HCEC 1CT (cell line): Measurements from ENCODE around the gene C1QC.

ENCODE experiments used
- DNase-seq: peaks from one replicate; pipeline ENCODE4 v3.0.0-alpha.2; 2017

C1QC gene

DNA sequence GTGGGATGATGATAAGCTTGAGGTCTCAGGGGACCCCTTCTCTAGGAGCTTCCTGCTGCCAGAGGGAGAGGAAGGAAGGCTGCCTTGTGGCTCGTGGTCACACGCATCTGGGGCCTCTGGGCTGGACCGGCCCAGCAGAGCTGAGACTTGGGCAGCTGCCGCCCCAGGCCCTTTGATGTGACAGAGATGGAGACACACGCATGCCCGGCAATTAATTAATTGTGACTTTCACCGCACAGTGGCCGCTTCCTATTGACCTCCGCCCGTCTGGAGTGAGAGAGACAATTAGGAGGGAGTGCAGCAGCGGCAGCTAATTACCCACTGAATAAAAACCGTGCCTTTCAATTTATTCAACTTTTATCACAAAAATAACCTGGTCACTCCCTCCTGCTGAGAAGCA lies 23.6 kb upstream of the C1QC start:
- no peak for DNase-seq

DNA sequence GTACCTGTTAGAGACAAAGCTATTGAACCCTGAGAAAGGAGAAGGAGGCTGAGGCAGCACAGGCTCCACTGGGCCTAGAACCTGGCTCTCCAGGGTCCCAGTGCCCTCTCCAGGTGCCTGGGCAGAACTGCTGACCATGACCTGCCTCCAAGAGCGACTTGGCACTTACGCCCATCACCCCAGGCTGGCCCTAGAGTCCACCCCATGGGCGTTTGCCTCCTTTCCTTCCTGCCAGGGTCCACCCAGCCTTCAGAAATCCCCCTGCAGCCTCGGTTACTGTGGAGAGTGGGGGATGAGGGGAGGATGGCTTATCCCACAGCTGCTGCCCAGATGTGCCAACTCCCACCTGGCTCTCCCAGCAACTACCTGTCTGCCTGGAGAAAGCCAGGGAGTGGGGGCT lies 21.7 kb upstream of the C1QC start:
- DNase-seq: no peak

DNA sequence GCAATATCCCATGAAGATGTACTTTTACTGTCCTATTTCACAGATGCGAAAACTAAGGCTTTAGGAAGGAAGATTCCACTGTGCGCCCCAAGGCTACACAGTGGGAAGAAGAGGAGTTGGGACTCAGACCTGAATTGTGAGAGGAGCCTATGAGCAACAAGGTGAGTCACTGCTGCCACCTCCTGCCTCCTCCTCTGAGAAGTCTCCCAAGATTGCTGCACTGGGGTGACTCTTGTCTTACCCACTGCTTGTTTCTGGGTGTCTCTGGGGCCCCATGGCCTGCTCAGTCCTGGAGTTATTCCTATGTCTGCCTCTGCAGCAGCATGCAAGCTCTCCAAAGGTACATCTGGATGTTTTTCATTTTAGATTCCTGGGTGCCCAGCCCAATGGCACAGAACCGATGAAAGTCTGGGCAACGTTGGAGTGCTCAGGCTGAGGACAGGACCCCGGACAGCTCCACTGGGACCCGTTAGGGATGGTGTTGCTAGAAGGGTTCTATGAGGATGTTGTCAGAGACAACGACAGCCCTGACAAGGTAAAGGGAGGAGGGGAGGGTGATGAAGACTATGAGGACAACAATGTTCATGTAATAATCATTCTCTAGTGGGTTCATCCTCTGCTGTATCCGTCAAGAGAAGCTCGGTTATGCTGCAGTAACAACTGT lies 18.0 kb upstream of the C1QC start:
- no peak for DNase-seq

DNA sequence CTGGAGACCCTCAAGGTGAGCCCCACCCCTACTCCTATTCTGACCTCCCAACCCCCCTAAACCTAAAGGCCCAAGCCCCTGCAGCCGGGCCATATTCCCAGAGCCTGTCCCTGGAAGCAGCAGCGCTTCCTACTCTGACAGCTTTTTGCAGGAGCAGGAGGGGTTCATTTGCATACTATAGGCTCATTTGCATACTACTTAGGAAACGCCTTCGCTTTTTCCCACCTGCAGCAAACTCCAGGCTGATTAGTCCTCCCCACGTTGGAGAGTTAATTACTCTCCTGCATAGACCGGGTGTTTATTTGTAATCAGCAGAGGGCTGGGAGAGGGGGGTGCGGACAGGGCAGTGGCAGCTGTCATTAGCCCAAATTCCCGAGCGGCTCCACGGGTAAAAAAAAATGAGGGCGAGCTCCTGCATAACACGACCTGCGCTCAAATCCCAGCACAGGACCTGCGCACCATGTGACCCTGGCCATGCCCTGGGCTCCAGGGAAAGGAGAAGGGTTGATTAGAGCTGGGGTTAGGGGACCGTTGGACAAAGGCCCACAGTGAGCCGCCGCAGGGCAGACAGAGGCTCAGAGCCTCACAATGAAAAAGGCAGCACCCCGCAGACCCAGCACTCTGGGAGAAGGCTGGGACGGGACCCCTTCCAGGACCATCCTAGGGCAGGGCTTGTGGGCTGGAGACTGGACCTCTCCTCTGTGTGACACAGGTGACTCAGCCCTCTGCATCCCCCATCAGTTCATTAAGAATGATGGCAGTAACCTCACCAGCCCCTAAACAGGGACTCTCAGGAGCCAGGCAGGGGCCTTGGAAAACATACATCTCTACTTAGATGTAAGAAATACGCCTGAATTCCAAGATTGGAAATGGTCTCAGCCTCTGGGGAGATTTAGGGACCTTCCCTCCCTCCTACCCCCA lies 16.9 kb upstream of the C1QC start:
- DNase-seq: no peak

DNA sequence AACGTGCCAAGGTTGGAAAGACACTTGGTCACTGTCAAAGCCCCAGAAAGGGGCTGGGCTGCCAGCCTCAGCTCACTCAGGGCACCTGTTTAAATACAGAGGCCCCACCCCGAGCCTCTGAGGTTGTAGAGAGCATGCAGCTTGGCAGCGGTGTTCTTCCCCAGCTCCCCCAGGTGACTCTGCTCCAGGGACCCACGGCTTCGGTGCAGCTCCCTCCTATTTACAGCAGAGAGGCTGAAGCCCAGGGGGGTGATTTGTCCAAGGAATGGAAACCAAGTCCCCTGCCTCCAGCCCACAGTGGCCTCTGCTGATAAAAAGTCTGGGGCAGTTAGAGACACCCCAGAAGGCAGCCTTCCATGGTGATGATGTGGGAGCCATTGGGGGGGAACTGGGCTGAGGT lies 16.1 kb upstream of the C1QC start:
- no peak for DNase-seq

DNA sequence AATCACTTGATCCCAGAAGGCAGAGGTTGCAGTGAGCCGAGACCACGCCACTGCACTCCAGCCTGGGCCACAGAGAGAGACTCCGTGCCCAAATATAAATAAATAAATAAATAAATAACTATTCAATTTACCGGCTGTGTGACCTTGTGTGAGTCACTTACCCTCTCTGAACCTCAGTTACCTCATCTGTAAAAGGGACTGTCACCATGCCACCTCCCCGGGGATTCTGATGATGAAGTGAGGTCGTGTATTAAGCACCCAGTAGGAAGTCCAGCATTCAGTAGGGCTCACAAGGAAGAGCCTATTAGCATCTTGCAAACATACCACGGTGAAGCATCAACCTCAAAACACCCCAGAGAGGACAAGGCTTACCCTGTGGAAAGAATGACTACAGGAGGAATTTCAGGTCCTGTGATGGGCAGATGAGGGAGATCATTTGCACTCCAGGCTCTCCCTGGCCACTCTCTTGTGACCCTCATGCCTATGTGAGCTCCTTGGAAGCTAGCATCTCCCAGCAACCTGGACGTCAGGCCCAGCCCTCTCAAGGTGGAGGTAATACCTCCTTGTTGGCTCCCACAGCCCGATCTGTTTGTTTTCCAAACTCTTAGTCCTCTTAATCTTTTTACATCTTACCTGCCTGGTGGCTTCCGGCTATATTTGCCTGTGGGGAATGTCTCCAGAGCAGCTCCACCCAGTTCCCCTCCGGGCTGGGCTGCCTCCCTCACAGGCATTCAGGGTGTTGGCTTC lies 14.6 kb upstream of the C1QC start:
- DNase-seq: no peak

DNA sequence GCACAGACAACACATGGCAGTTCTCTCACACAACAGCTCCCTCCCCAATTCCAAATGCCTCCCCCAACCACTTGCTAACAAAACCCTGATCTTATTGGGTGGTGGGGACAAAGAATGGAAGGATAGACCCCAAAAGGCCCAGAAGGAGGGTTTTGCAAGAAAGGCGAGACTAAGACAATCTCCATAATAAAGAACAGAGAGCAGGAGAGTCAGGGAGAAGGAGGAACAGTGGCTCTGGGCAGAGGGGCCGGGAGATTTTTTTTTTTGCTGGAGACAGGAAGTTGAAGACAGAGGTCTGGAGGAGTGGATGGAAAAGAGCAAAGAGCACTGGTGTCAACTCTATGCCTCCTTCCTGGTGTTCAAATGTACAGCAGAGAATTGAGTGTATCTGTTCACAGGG lies 13.5 kb upstream of the C1QC start:
- DNase-seq: no peak

DNA sequence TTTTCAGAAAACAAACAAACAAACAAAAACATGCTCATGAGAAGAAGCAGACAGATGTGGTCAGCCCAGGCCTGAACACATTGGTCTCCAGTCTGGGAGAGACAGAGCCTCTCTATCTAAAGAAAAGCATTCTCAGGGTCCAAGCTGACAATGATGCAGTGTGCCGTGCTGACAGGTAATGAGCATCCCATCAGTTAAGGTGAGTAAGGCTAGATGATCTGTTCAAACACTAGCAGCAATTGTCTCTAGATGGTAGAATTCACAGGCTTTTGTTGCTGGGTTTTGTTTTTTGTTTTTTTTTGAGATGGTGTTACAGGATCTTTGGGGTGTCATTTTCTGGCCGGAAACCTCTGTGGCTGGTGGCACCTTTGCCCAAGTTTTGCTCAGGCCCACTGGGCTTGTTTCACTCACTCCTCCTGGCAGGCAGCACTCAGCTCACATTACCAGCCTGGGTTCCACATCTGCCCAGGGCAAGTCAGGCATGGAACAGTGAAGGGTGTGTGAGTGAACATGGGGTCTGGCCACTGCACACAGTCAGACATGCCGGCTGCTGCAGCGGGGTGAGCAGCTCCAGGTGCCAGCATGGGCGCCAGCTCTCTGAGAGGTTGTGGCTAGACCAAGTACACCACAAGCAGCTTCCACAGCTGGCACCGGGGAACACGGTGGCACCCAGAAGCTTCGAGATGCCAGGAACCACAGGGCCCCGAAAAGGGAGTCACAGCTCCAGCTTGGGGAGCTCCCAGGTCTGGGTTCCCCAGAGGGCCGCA lies 9.6 kb upstream of the C1QC start:
- DNase-seq: no peak

DNA sequence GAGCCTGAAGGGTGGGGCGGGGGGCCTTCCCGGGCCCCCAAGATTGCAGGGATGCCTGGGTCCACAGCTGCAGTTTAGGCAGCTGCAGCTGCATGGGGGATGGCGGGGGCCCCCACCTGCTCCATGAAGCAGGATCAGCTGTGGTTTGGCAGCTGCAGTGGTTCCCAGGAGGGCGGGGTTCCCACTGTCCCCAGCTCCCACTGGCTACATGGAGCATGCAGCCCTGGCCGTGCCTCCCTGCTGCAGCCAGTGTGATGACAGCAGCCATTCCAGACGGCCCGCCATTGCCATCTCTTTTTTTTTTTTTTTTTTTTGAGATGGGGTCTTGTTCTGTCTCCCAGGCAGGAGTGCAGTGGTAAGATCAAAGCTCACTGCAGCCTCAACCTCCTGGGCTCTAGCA lies 8.0 kb upstream of the C1QC start:
- DNase-seq: no peak

DNA sequence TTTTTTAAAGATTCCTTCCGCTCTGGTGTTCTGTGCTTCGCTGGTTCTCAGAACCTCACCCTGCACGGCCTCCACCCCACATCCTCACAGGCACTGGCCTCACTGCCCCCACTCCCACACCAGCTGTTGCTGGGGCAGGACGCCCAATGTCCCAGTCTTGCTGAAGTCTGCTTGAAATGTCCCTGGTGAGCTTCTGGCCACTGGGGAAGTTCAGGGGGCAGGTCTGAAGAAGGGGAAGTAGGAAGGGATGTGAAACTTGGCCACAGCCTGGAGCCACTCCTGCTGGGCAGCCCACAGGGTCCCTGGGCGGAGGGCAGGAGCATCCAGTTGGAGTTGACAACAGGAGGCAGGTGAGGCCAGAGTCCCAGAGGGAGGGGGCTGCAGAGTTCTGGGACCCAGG lies 7.1 kb upstream of the C1QC start, which contains the start of gene C1QA:
Gene C1QA, plus strand, starts transcription at position 276 of the 400 bp plus-strand sequence. CDS start 989 bp downstream, outside the sequence.
- DNase-seq: no peak

DNA sequence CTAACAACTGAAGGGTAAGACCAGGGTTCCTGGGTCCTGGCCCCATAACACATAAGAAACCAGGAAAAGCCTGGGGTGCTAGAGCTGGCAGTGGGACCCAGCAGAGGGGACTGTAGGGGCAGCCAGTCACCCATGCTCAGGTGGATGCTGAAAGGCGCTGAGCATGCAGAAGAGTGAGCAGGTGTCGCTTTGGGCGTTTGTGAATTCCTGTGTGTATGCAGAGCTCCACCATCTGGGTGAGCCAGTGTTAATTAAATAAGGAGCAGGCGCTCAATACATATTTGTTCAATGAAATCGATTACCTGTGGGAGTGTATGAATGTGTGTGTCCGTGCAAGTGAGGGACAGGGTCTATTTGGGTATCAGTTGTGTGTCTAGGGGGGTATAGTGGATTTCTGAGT lies 6.5 kb upstream of the C1QC start:
- DNase-seq: no peak

DNA sequence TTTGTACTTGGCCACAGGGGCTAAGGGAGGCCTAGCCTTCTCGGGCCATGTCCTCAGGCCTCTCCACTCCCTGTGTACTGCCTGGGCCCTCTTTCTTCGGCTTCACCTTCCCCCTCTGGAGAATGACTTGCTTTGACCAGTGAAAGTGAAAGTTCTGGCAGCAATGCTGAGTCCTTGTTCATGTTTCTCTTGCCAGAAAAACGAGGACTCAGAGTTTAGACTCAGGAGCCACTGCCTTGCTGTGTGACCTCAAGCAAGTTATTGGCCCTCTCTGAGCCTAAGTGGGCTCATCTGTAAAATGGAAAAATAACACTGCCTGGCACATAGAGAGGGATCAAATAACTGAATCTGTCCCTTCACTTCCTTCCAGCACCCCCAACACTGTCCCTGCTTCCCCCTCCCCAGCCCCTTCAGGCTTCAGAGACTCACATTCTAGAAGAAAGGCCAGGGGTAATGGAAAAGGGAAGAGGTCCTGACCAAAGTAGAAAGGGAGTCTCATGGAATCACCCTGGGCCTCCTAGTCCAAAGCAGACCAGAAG lies 5.5 kb upstream of the C1QC start:
- no peak for DNase-seq

DNA sequence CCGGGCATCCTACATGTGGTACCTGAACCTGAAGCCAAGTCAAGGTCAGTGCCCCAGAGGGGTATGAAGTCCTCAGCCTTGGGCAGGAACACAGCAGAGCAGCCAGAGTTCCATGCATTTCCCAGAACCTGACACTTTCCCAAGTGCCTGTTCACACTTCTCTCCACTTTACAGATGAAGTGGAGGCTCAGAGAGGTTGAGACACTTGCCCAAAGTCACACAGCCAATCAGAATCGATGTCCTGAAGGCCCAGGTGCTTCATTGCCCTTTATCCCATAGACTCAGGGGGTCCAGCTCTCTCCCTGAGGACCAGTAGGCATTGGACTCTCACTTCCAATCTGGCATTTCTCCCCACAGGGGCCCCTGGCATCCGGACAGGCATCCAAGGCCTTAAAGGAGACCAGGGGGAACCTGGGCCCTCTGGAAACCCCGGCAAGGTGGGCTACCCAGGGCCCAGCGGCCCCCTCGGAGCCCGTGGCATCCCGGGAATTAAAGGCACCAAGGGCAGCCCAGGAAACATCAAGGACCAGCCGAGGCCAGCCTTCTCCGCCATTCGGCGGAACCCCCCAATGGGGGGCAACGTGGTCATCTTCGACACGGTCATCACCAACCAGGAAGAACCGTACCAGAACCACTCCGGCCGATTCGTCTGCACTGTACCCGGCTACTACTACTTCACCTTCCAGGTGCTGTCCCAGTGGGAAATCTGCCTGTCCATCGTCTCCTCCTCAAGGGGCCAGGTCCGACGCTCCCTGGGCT lies 4.8 kb upstream of the C1QC start:
- no peak for DNase-seq

DNA sequence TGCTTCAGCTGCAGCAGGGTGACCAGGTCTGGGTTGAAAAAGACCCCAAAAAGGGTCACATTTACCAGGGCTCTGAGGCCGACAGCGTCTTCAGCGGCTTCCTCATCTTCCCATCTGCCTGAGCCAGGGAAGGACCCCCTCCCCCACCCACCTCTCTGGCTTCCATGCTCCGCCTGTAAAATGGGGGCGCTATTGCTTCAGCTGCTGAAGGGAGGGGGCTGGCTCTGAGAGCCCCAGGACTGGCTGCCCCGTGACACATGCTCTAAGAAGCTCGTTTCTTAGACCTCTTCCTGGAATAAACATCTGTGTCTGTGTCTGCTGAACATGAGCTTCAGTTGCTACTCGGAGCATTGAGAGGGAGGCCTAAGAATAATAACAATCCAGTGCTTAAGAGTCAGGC lies 4.1 kb upstream of the C1QC start:
- DNase-seq: peak; percentile 59

DNA sequence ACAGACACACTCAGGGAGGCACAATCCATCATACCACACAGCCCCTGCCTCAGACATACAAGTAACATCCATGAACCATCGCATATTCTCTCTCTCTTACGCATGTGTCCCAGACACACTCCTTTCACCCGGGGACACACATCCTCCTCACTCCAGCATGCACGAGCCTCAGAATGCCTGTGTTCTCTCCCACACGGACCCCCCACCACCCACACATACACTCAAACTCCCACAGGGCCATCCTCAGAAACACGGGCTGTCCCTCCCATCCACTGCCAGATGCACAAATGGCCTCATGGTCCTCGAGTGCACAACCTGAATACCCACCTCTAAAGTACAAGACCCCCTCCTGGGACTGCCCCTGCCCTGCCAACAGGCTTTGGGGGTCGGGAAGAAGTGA lies 2.2 kb upstream of the C1QC start:
- DNase-seq: no peak

DNA sequence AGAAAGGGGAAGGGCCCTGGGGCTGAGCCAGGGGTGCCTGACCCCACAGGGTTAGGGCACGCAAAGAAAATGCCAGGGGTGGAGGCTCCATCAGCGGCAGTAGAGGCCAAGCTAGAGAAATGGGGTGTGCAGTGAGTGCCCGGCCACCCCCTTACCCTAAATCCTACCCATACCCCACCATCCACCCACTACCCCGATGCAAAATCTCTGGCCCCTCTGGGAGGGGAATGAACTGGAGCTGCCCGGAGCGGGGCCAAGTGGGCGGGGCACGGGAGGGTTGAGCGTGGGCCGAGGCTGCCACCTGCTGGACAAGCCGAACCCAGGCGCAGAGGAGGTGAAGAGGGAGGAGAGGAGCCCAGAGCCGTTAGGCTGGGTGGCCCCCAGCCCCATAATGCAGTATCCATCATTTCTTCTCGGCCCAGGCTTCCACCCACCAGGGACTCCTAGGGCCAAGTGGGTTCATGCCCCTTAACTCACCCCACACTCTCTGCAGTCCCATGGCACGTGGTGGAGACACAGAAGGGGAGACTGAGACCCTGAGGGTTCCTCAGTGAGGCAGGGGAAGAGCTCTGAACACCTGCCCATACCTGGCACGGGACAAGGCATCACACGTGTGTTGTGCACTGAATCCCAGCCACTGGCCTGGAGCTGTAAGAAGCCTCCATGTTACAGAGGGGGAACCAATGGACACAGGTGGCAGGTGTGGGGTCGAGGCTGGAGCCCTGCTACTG lies 1.4 kb upstream of the C1QC start:
- DNase-seq: no peak

DNA sequence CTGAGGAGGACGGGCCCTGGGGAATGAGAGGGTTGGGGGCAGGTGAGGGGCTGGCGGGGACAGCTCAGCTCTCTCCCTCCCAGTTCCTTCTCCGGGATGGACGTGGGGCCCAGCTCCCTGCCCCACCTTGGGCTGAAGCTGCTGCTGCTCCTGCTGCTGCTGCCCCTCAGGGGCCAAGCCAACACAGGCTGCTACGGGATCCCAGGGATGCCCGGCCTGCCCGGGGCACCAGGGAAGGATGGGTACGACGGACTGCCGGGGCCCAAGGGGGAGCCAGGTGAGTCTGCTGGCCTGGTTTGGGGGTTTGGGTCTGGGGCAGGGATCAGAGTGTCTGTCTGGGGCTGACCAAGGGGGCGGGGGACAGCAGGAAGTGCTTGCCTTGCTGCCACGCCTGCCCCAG lies 495 bp downstream of the C1QC start:
- DNase-seq: no peak

DNA sequence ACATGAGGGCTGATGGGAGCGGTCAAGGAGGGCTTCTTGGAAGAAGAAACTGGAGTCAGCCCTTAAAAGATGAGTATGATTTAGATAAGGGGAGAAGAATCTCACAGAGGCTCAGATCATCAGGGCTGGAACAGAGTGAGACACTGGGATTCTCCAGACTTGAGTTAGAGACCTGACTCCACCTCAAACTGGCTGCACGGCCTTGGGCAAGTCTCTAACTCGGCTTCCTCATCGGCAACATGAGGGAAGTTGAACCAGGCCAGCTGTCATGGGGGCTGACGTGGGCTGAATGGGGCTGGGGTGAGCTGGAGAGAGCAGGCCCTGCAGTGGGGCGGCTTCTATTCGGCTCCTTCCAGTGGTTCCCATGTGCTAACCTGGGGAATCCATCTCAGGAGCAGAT lies 2.5 kb downstream of the C1QC start:
- DNase-seq: no peak

DNA sequence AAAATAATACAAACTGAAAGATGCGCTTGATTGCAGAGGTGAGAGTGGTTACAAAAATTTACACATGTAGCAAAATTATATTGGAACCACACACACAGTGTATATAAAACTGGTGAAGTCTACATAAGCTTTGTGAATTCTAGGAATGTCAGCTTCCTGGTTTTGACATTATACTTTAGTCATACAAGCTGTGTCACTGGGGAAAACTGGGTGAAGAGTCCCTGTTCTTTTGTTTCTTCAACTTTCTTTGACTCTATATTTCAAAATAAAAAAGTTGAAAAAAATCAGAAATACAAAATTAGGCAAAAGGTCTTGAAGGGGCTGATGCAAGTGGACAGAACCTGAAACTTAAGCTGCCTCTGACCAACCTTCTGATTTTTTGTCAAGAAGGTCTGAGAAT lies 3.0 kb downstream of the C1QC start:
- DNase-seq: no peak

DNA sequence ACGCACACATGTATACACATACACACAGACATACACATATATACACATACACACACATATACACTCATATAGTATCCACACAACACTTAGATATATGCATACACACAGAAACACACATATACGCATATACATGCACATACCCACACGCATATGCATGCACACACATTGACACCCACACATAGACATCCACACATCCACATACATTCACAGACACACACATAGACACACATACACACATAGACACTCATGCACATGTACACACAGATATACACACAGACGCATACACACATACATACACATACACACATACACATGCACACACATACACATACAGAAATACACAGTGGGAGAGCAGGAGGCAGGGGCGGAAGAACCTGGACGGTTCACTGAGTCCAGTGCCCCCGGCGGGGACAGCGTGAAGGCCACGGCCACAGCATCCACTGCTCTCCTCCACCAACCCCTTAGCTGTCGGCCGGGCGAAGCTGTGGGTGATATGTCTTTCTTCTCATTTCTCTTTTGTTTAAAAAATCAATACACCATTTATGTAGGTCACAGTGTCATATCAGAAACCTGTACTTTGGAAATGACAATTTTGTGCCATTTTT lies 6.8 kb downstream of the C1QC start:
- DNase-seq: no peak
